Measurements from ENCODE around the gene IGFBP2.

Gene IGFBP2, protein sequence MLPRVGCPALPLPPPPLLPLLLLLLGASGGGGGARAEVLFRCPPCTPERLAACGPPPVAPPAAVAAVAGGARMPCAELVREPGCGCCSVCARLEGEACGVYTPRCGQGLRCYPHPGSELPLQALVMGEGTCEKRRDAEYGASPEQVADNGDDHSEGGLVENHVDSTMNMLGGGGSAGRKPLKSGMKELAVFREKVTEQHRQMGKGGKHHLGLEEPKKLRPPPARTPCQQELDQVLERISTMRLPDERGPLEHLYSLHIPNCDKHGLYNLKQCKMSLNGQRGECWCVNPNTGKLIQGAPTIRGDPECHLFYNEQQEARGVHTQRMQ

DNA sequence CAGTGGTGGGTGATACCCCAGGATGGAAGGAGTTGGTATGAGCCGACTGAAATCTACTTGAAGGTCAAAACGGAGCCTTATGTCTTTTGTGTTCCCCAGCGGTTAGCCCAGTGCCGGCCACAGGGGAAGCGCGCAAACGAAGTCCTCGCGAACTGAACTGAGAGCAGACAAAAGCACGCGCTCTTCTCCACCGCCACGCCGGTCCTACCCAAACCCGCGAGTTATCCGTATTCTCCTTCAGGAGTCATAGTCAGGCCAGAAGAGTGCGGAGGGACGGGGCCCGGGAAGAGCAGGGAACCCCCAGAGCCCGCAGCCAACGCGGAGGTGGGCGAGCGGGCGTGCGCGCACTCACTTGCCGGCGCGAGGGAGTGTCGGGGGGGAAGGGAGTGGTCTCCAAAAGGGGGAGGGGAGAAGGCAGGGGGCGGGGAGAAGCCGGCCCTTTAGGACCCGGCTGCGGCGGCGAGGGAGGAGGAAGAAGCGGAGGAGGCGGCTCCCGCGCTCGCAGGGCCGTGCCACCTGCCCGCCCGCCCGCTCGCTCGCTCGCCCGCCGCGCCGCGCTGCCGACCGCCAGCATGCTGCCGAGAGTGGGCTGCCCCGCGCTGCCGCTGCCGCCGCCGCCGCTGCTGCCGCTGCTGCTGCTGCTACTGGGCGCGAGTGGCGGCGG, at the start of gene IGFBP2:
TSS of gene IGFBP2 (plus strand) at position 469 of the 664 bp plus-strand sequence. CDS start at position 573, 104 bp downstream.
- TF ChIP-seq, protein P1, sequence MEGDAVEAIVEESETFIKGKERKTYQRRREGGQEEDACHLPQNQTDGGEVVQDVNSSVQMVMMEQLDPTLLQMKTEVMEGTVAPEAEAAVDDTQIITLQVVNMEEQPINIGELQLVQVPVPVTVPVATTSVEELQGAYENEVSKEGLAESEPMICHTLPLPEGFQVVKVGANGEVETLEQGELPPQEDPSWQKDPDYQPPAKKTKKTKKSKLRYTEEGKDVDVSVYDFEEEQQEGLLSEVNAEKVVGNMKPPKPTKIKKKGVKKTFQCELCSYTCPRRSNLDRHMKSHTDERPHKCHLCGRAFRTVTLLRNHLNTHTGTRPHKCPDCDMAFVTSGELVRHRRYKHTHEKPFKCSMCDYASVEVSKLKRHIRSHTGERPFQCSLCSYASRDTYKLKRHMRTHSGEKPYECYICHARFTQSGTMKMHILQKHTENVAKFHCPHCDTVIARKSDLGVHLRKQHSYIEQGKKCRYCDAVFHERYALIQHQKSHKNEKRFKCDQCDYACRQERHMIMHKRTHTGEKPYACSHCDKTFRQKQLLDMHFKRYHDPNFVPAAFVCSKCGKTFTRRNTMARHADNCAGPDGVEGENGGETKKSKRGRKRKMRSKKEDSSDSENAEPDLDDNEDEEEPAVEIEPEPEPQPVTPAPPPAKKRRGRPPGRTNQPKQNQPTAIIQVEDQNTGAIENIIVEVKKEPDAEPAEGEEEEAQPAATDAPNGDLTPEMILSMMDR (IDR thresholded peaks at IDR 0.05; ENCODE audit: extremely low read depth, missing control alignments) = no peak
- DNase-seq (ENCODE audit: low spot score) = peak; percentile 78

DNA sequence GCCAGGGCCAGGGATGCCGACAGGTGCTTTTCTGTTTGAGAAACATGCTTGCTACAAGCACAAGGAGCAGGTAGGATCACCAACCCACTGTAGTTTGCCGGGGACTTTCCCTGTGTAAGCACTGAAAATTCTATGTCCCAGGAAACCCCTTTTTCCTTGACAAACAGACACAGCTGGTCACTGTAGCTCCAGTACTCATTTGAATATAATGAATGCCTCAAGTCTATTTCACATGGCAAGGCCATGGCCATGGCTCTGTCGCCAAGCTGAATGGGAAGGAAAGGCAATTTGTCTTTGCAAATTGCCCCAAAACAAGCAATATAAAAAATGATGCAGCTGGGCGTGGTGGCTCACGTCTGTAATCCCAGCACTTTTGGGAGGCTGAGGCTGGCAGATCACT, 49.6 kb upstream of the IGFBP2 start:
- TF ChIP-seq, protein P1 (IDR thresholded peaks at IDR 0.05; ENCODE audit: extremely low read depth, missing control alignments) = no peak
- no peak for DNase-seq (ENCODE audit: low spot score)

DNA sequence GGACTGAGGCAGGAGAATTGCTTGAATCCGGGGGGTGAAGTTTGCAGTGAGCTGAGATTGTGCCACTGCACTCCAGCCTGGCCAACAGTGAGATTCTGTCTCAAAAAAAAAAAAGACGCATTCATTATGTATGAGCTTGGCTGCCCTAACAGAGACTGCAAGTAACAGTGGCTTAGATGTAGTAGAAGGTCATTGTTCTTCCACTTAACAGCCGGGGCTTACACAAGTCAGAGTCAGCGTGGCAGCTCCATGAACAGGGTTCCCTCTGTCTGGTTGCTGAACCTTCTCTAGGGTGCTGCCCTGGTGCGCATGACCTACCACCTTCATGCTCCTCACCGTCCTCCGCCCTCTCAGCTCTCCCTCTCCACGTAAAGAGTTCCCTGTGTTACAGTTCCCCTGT, 49.1 kb upstream of the IGFBP2 start:
- TF ChIP-seq, protein P1 (IDR thresholded peaks at IDR 0.05; ENCODE audit: extremely low read depth, missing control alignments) = no peak
- no peak for DNase-seq (ENCODE audit: low spot score)

DNA sequence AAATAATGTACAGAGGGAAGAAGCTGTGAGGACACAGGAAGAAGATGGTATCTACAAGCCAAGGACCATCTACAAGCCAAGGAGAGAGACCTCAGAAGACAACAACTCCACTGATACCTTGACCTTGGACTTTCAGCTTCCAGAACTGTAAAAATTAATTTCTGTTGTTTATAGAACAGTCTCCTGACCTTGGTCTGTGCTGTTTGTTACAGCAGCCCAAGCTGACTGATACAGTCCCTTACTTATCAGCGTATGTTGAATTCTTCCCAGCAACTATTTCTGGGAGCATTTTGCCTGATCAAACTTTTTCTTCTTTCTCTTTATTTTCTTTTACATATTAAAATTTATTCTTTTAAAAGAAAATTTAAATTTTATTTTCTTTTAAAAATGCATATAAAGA, 47.8 kb upstream of the IGFBP2 start:
- DNase-seq (ENCODE audit: low spot score) = no peak

DNA sequence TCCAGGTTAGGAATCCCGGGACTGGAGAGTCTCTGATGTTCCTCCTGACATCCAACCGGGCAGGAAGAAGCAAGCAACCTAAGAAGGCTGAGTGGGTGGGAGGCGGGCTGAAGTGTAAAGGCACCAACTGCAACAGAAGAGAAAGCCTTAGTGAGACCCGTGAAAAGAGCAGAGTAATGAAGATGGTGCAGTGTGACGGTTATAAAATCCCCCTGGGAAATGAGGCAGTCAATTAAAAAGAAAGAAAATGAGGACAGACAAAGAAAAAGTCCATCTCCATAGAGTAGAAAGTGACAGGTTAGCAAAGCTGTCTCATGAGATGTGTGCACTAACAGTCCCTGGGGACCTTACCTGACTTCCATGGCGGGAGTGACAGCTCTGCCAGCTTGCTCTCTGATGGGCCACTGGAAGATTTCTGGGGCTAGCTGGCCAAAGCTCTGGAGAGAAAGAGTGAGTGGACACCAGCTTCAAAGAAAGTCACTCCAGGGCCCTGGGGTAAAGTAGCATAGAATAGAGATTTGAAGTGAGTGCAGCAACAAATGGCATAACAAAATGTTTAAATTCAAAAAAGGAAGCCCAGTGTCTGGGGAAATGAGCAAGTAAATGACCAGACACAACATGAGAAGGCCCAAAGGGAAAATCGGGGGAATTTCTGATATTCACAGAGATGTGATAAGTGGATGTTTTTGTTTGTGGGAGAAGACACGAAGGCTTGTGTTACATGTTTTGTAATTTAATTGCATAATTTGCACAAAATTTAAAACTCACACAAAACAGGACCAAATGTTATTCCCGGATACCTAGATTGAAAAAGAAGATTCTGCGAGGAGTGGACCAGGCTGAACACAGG, 44.1 kb upstream of the IGFBP2 start:
- no peak for DNase-seq (ENCODE audit: low spot score)
- TF ChIP-seq, protein P1 (IDR thresholded peaks at IDR 0.05; ENCODE audit: extremely low read depth, missing control alignments) = no peak

More for the DNA sequence above, 47.8 kb upstream of the IGFBP2 start:
- TF ChIP-seq, protein P1 (IDR thresholded peaks at IDR 0.05; ENCODE audit: extremely low read depth, missing control alignments) = no peak

DNA sequence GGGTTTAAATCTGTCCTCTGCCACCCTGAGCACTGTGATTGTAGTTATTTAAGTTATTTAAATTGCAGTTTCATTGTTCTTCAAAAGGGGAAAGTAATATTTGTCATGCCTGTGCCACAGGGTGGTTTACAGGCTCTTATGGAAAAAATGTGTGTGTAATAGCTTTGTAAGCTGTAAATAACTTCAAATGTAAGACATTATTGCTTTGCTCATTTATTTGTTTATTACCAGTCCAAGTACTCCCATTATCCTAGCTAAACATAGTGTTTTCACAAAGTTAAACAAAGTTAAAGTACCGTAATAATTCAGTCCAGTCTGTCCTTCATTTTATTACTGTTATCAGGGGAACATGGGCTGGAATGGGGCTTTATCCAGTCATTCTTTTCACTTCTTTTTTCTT, 43.4 kb upstream of the IGFBP2 start:
- TF ChIP-seq, protein P1 (IDR thresholded peaks at IDR 0.05; ENCODE audit: extremely low read depth, missing control alignments) = no peak
- no peak for DNase-seq (ENCODE audit: low spot score)
